T-cell (primary cell): ENCODE results near the gene EID3. TPM values are rescaled to one million over a fixed set of nuclear protein-coding genes. Genes with fewer than 3 reads are reported as not detected.

ENCODE experiments used
- ATAC-seq, 4 experiments: fragments of 200-7000 bp in 3 of 4; fragments of 150-1000 bp in 1 of 4; cut with Tn5 transposase; replicated peaks in 1 of 4; 1 replicate in 3 of 4; 2 replicates in 1 of 4; pipeline ENCODE4 v1.10.0; 2021; ENCODE audit warnings: moderate library complexity in 3 of 4, mild to moderate bottlenecking in 2 of 4, moderate number of reproducible peaks in 1 of 4
- CTCF ChIA-PET, 2 donors: fragments of 300-600 bp; sonication (Branson Sonifier 250); formaldehyde crosslinking; loops; one replicate each; lab custom pipeline; 2022; ENCODE audit warnings: antibody characterized with exemption in 2 of 2; lab: Charles Lee
- POLR2A ChIA-PET, 2 donors: fragments of 300-600 bp; sonication (Branson Sonifier 250); formaldehyde crosslinking; loops; one replicate each; lab custom pipeline; 2022; ENCODE audit warnings: antibody characterized with exemption in 2 of 2; lab: Charles Lee
- DNase-seq, 35 experiments: peaks; one replicate each; pipeline versions ENCODE4 v3.0.0 to v3.0.0-alpha.2; 2013 to 2023
- H3K27ac ChIP-seq: one replicate; pipeline ENCODE4 v1.5.1; 2013; ENCODE audit warnings: low read length
- H3K27me3 ChIP-seq, 2 experiments: replicated peaks in 1 of 2; 1 replicate in 1 of 2; 2 replicates in 1 of 2; pipeline versions ENCODE4 v1.6.1 to v1.7.0; 2013; ENCODE audit warnings: low read length in 1 of 2, mixed read lengths in 1 of 2; ENCODE audit not compliant: control insufficient read depth in 2 of 2, insufficient read depth in 2 of 2; ENCODE audit errors: extremely low read depth in 1 of 2
- H3K36me3 ChIP-seq, 2 donors: 1 replicate in 1 of 2; 2 replicates in 1 of 2; pipeline versions ENCODE4 v1.6.1 to v1.7.0; 2013; ENCODE audit warnings: low read length in 1 of 2; ENCODE audit not compliant: control insufficient read depth in 2 of 2, insufficient read depth in 1 of 2; ENCODE audit errors: extremely low read depth in 1 of 2
- H3K4me1 ChIP-seq, 2 experiments: 1 replicate in 1 of 2; 2 replicates in 1 of 2; pipeline versions ENCODE4 v1.6.1 to v1.7.0; 2013; ENCODE audit warnings: low read length in 2 of 2, mixed read lengths in 1 of 2; ENCODE audit not compliant: insufficient read depth in 2 of 2, control insufficient read depth in 1 of 2; ENCODE audit errors: extremely low read depth in 1 of 2
- H3K4me3 ChIP-seq, 2 donors: 1 replicate in 1 of 2; 2 replicates in 1 of 2; pipeline versions ENCODE4 v1.5.1 to v1.7.0; 2013; ENCODE audit warnings: mild to moderate bottlenecking in 2 of 2, low read length in 1 of 2, moderate library complexity in 1 of 2; ENCODE audit not compliant: control insufficient read depth in 1 of 2; ENCODE audit errors: extremely low read depth in 1 of 2
- H3K9me3 ChIP-seq: 2 replicates; pipeline ENCODE4 v1.7.0; 2013
- H3K27ac Mint-ChIP-seq, 2 donors: one replicate each; pipeline ENCODE4 v1.8.0; 2020 to 2021; ENCODE audit warnings: mild to moderate bottlenecking in 2 of 2, mixed read lengths in 2 of 2
- H3K27me3 Mint-ChIP-seq, 2 donors: one replicate each; pipeline ENCODE4 v1.8.0; 2021 to 2022; ENCODE audit warnings: mixed read lengths in 2 of 2
- H3K36me3 Mint-ChIP-seq: one replicate; pipeline ENCODE4 v1.8.0; 2021; ENCODE audit warnings: mixed read lengths
- H3K4me1 Mint-ChIP-seq, 3 donors: one replicate each; pipeline ENCODE4 v1.8.0; 2020 to 2022; ENCODE audit warnings: mixed read lengths in 3 of 3, mild to moderate bottlenecking in 1 of 3
- H3K4me3 Mint-ChIP-seq, 3 donors: one replicate each; pipeline ENCODE4 v1.8.0; 2020 to 2022; ENCODE audit warnings: mild to moderate bottlenecking in 3 of 3, mixed read lengths in 3 of 3, moderate library complexity in 3 of 3
- H3K9me3 Mint-ChIP-seq, 3 donors: one replicate each; pipeline ENCODE4 v1.8.0; 2020 to 2022; ENCODE audit warnings: mixed read lengths in 3 of 3
- WGBS: methylation state at CpG from one replicate; pipeline ENCODE4 v1.1.5; 2013; ENCODE audit warnings: missing lambda C conversion rate; ENCODE audit not compliant: insufficient coverage; 5-methylcytosine and 5-hydroxymethylcytosine counted together
- total RNA-seq, 35 experiments: library from RNA in 6 of 35; stranded (reverse) in 6 of 35; fragments of 120-200 nt in 1 of 35; gene quantifications; one replicate each; pipeline versions ENCODE4 v1.2.1 to v1.2.4 and lab custom pipeline; 2013 to 2026

Gene EID3
- total RNA-seq, 5 donors from 2014 or later (not counting 1 experiment from before 2014, with no cell fraction given) = 5.6 to 13.0 (median 6.0) TPM

- Mint-ChIP-seq H3K9me3 (no peaks in the 10 kb centered on the region), H3K36me3 (peaks cover 41% of the 10 kb centered on the region), H3K4me1 (no peaks in the 10 kb centered on the region), H3K27ac (no peak overlapping the region), H3K4me3 (no peak overlapping the region), H3K27me3 (no peaks in the 10 kb centered on the region)
- ChIA-PET POLR2A (no interaction called here), CTCF (interaction anchor here in 1 of 2 donors (0.6 kb wide), 1 partner anchor 10 kb away, joined by 3 read pairs; no protein-coding TSS in a partner anchor)
- no peak for ATAC-seq
- H3K4me1 ChIP-seq = no peaks in the 10 kb centered on the region
- no CpG with 5 or more reads among the region's 2 CpGs for WGBS
- no peaks in the 10 kb centered on the region for H3K9me3 ChIP-seq
- H3K27me3 ChIP-seq = no peaks in the 10 kb centered on the region
- H3K36me3 ChIP-seq = peaks cover 19 to 41% of the 10 kb centered on the region in 2 donors
- no peak overlapping the region for H3K4me3 ChIP-seq
- no peak overlapping the region for H3K27ac ChIP-seq
- no peak for DNase-seq
Measured at GRCh38 chr12:104348994-104349494, 45.5 kb downstream of the EID3 start.

GRCh38 chr12:104350211-104351056 is 46.9 kb downstream of the EID3 start:
- peaks cover 19 to 37% of the 10 kb centered on the region in 2 donors for H3K36me3 ChIP-seq
- Mint-ChIP-seq H3K4me3 (no peak overlapping the region), H3K4me1 (no peaks in the 10 kb centered on the region), H3K27me3 (no peaks in the 10 kb centered on the region), H3K27ac (peak overlapping the region in 1 of 2 donors; percentile 67), H3K36me3 (peaks cover 37% of the 10 kb centered on the region), H3K9me3 (no peaks in the 10 kb centered on the region)
- no peak for DNase-seq
- no peak for ATAC-seq
- WGBS = 87% methylated on average over 6 of the region's 8 CpGs
- no peaks in the 10 kb centered on the region for H3K27me3 ChIP-seq
- POLR2A ChIA-PET = interaction anchor here in 1 of 2 donors (0.5 kb wide), 1 partner anchor 460 kb away, joined by 4 read pairs; no protein-coding TSS in a partner anchor
- no peak overlapping the region for H3K4me3 ChIP-seq
- H3K4me1 ChIP-seq = no peaks in the 10 kb centered on the region
- no peak overlapping the region for H3K27ac ChIP-seq
- H3K9me3 ChIP-seq = no peaks in the 10 kb centered on the region
- CTCF ChIA-PET = no interaction called here

- no peaks in the 10 kb centered on the region for H3K9me3 Mint-ChIP-seq
- ATAC-seq (no peak), DNase-seq (no peak)
- Histone ChIP-seq H3K4me1 (no peaks in the 10 kb centered on the region), H3K27me3 (no peaks in the 10 kb centered on the region), H3K4me3 (no peak overlapping the region), H3K27ac (no peak overlapping the region), H3K9me3 (no peaks in the 10 kb centered on the region), H3K36me3 (peaks cover 14 to 32% of the 10 kb centered on the region in 2 donors)
- peak overlapping the region in 1 of 2 donors; percentile 67 for H3K27ac Mint-ChIP-seq
- no peak overlapping the region for H3K4me3 Mint-ChIP-seq
- WGBS = no CpG with 5 or more reads among the region's 4 CpGs
- ChIA-PET POLR2A (interaction anchor here (0.5 to 0.6 kb wide), 2 partner anchors 431 to 461 kb away, joined by 3 to 4 read pairs; no protein-coding TSS in a partner anchor), CTCF (no interaction called here)
- H3K27me3 Mint-ChIP-seq = no peaks in the 10 kb centered on the region
- H3K36me3 Mint-ChIP-seq = peaks cover 36% of the 10 kb centered on the region
- no peaks in the 10 kb centered on the region for H3K4me1 Mint-ChIP-seq
Measured at GRCh38 chr12:104351057-104351983, 47.8 kb downstream of the EID3 start.

GRCh38 chr12:104352106-104352713 is 48.7 kb downstream of the EID3 start:
- Mint-ChIP-seq H3K27ac (no peak overlapping the region), H3K4me1 (no peaks in the 10 kb centered on the region), H3K36me3 (peaks cover 35% of the 10 kb centered on the region), H3K9me3 (no peaks in the 10 kb centered on the region), H3K4me3 (no peak overlapping the region), H3K27me3 (no peaks in the 10 kb centered on the region)
- no peak overlapping the region for H3K27ac ChIP-seq
- POLR2A ChIA-PET = no interaction called here
- no CpG with 5 or more reads among the region's 3 CpGs for WGBS
- DNase-seq (no peak), ATAC-seq (no peak)
- H3K36me3 ChIP-seq = peaks cover 14 to 31% of the 10 kb centered on the region in 2 donors
- H3K9me3 ChIP-seq = no peaks in the 10 kb centered on the region
- no peak overlapping the region for H3K4me3 ChIP-seq
- no peaks in the 10 kb centered on the region for H3K4me1 ChIP-seq
- CTCF ChIA-PET = no interaction called here
- H3K27me3 ChIP-seq = no peaks in the 10 kb centered on the region

- Histone ChIP-seq H3K9me3 (no peaks in the 10 kb centered on the region), H3K4me1 (no peaks in the 10 kb centered on the region), H3K4me3 (no peak overlapping the region), H3K27ac (no peak overlapping the region), H3K27me3 (no peaks in the 10 kb centered on the region), H3K36me3 (peaks cover 8 to 22% of the 10 kb centered on the region in 2 donors)
- Mint-ChIP-seq H3K27ac (no peak overlapping the region), H3K36me3 (peaks cover 25% of the 10 kb centered on the region), H3K4me1 (peaks cover 0 to 1% (median 0%) of the 10 kb centered on the region in 3 donors), H3K27me3 (no peaks in the 10 kb centered on the region), H3K4me3 (no peak overlapping the region), H3K9me3 (no peaks in the 10 kb centered on the region)
- ChIA-PET CTCF (interaction anchor here in 1 of 2 donors (1.2 kb wide), 1 partner anchor 27 kb away, joined by 4 read pairs; no protein-coding TSS in a partner anchor), POLR2A (no interaction called here)
- WGBS = 100% methylated on average over 1 of the region's 17 CpGs
- DNase-seq (no peak), ATAC-seq (no peak)
Measured at GRCh38 chr12:104353012-104353981, 49.8 kb downstream of the EID3 start.
